Caki2 (cell line): Measurements from ENCODE around the gene TMEM233. TPM values are rescaled to one million over a fixed set of nuclear protein-coding genes. Genes with fewer than 3 reads are reported as not detected.
A peak's percentile ranks its signal among the peaks of the same experiment; 100 is the strongest.

Source experiments
- DNase-seq: peaks from one replicate; pipeline ENCODE4 v3.0.0-alpha.2; 2015; ENCODE audit warnings: low read depth
- in situ Hi-C: cut with HindIII; loops from 2 replicates; pipeline ENCODE4 v1.10.0; 2016; ENCODE audit warnings: low sequenced_read_pairs, low pct_unique_long_range_greater_than_20kb, mixed read lengths
- total RNA-seq: library from RNA; depleted of rRNA; stranded (reverse); fragments of >200 nt; shearing (Covaris generic); gene quantifications from 2 replicates; pipeline ENCODE4 v1.2.3, GENCODE V29; 2014; ENCODE audit warnings: low replicate concordance

The TMEM233 gene
- total RNA-seq, 1 experiment from 2014 or later: not detected

DNA sequence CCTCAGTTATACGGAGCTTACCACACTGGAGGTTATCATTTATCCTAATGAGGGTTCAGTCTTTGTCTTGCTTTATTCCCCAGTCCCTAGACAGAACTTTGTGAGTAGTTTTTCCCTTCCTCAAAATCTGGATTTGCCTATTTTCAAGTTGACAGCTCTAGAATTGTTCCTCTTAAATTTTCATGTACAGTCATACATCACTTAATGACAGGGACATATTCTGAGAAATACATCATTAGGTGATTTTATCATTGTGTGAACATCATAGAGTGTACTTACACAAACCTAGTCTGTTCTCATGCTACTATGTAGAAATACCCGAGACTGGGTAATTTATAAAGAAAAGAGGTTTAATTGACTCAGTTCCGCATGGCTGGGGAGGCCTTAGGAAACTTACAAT, 77.5 kb downstream of the TMEM233 start:
- DNase-seq: no peak
- in situ Hi-C loops: no loop called here

- in situ Hi-C loops: no loop called here
- DNase-seq: no peak
These were observed 78.6 kb downstream of the TMEM233 start for GRCh38 chr12:119672194-119672593.

DNA sequence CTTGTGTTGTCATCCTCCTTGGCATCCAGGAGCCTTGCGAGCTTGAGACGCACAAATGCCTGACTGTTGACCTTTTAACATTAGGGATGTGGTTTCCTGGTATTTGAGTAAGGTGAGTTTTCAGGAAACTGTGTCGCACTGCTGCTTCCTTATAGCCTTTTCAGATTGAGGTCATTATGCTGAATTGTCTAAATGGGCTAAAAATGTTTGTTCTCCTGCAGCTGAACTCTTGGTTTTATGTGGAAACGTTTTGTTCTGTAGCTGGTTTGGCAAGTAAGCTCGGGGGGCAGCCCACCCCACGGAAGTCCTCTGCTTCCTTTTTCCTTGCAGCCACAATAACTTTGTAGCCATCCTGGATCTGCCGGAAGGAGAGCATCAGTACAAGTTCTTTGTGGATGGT, 80.1 kb downstream of the TMEM233 start:
- in situ Hi-C loops: no loop called here
- DNase-seq: peak; percentile 62

GRCh38 chr12:119674560-119674959, 81.0 kb downstream of the TMEM233 start:
- in situ Hi-C loops: no loop called here
- no peak for DNase-seq

DNA sequence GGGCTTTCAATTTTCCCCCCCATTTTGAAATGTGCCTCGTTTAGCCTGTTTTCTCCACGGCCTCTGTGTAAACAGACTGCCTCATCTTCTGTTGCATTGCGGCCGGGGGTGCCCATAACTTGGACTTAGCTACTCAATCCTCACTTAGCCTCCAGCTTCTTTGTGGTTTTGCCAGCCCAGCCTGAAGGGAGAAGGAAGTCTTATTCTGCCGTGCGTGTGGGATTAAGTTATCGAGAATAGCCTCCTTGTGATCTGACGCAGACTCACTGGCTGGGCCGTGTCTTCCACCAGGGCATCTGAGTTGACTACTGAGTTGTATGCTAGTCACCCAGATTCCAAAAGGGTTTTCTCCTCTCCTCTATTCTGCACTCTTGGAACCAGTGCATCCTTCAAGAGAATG, 82.4 kb downstream of the TMEM233 start:
- no peak for DNase-seq
- in situ Hi-C loops: no loop called here

GRCh38 chr12:119676573-119676972, 83.0 kb downstream of the TMEM233 start:
- no peak for DNase-seq
- in situ Hi-C loops: no loop called here

DNA sequence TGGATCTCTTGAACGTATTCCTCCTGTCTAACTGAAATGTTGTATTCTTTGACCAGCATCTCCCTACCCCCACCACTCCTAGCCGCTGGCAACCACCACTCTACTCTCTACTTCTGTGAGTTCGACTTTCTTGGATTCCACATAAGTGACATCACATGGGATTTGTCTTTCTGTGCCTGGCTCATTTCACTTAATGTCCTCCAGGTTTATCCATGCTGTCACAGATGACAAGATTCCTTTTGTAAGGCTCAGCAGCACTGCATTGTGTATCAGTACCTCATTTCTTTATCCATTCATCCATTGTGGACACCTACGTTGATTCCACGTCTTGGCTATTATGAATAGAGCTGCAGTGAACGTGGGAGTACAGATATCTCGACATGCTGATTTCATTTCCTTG, 84.9 kb downstream of the TMEM233 start:
- in situ Hi-C loops: no loop called here
- DNase-seq: peak; percentile 39

DNA sequence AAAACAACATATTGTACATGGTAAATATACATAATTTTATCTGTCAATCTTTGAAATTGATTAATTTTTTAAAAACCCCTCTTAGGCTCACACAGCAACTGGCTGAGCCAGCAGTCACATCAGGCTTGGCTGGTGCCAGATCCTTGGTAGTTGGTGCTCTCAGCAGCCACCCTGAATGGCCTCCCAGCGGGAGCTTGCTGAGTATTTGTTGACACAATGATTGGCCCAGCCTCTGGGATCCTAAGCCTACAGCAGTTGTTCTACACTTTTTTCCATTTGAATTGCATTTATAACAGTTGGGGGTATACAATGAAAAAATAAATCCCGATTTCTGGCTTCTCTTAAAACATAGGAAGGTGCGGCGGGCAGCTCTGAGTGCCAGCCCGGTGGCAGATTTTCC, 85.5 kb downstream of the TMEM233 start:
- in situ Hi-C loops: no loop called here
- DNase-seq: no peak

DNA sequence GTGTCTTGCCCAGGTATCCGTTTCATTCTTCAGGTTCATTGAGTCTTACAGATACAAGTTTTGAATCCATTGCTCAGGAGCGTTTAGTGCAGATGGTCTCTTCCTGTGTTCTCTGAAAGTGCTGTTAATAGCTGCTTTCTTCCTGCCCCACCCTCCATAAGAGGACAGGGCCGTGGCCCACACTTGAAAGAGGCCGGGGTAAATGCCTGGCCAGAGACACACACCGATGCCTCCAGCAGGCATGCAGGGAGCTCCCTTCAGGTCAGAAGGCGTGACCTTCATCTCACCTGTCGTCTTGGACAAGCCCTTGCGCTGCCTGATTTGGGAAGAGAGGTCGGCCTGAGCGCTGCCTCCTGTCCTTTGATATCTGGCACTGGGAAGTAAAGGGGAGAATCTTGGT, 85.9 kb downstream of the TMEM233 start:
- DNase-seq: no peak
- in situ Hi-C loops: no loop called here

- DNase-seq: peak; percentile 81
- in situ Hi-C loops: no loop called here
These were observed 87.5 kb downstream of the TMEM233 start for GRCh38 chr12:119681111-119681510.

DNA sequence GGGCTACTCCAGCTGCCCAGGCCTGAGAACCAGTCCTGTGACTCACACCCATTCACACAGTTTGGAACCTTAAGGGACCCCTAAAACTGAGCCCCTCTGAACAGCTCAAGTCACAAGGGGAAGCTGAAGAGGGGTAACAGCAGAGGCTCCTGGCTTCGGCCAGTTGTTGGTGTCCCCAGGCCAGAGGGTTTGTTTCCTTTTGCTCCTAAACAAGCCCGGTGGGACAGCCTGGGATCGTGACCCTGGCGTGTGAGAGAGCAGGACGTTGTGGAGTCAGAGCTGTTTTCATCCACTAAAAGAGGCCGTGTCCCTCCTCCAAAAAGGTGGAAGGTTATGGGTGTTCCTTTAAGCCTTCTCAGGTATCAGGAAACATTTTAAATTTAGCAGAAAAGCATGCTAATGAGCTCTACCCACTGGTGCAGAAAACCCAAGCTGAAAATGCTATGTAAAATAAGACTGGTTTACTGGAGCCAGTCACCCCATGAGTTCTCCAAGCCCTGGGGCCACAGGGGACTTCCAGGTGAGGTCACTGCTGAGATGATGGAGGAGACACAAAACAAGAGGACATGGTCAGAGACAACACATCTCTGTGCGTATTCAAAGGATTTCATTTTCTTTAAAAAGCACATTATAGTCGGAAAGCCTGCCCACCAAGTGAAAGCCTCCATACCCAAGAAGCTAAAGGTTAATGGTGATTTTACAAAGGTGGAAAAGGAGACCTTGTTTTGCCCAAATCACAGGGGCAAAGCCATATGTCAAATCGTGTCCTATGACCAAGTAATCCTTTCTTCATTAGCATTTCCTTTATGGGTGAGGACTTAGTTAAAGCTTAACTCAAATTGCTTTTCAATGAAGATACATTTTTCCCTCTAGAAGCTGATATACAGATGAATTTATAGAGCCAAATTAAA, 88.4 kb downstream of the TMEM233 start:
- in situ Hi-C loops: no loop called here
- DNase-seq: peak; percentile 92

DNA sequence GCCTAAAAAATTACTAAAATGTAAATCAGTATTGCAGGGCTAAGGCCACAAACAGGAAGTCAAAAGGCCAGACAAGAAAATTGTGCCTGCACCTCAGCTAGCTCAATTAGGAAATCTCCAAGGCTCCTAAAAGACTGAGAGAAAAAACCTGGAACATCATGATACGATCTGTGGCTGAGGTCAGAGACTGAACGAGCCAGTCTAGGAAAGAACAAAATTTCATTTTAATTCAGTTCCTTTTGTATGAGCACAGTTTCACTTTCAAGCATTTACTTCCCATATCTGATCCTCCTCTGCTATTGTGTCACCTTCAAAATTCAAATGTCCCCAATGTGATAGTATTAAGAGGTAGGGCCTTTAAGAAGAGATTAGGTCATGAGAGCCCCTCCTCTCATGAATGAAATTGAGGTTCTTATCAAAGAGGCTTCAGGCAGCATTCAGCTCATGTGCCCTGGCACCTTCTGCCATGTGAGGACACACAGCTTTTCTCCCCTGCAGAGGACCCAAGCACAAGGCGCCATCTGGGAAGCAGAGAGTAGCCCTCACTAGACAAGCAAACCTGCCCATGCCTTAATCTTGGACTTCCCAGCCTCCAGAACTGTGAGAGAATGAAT, 89.2 kb downstream of the TMEM233 start:
- DNase-seq: no peak
- in situ Hi-C loops: no loop called here

DNA sequence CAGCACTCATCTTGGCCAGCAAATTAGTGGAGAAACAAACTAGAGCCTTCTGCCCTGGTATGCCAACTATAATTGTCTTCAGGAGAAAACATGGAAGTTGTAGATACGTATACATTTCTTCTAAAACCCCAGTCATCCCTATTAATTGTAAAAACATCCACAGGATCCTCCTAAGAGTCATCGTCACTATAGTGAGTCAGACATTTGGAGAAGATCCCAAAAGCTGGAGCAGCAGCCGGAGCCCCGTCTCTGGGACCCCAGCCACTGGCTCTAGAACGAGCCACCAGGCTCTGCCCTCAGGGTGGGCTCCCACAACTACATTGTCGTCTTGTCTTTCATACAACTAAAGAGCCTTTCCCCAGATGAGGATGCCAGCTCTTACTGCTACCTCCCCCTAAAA, 89.8 kb downstream of the TMEM233 start:
- no peak for DNase-seq
- in situ Hi-C loops: no loop called here

GRCh38 chr12:119683816-119684215, 90.2 kb downstream of the TMEM233 start:
- DNase-seq: peak; percentile 66
- in situ Hi-C loops: no loop called here

GRCh38 chr12:119684711-119685369, 91.3 kb downstream of the TMEM233 start:
- in situ Hi-C loops: no loop called here
- peak; percentile 65 for DNase-seq

DNA sequence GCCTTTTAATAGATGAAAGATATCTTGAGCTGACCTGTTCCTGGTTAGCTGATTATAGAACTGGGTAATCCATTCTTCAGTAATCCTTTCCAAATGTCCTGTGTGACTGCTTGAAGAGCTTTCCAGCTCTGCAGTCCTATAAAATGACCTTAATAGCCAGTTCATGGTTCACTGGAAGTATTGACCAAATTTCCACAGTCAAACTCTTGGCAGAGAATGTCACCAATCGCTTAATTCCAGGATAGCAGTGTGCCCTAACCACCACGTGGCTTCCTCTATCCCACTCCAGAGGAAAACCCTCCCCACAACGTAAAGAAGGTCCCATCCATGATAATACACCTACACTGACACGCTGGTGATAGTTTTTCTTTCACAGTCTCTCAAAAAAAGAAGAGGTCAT, 91.8 kb downstream of the TMEM233 start:
- no peak for DNase-seq
- in situ Hi-C loops: no loop called here

- in situ Hi-C loops: no loop called here
- DNase-seq: no peak
These were observed 92.8 kb downstream of the TMEM233 start for GRCh38 chr12:119686355-119686754.

DNA sequence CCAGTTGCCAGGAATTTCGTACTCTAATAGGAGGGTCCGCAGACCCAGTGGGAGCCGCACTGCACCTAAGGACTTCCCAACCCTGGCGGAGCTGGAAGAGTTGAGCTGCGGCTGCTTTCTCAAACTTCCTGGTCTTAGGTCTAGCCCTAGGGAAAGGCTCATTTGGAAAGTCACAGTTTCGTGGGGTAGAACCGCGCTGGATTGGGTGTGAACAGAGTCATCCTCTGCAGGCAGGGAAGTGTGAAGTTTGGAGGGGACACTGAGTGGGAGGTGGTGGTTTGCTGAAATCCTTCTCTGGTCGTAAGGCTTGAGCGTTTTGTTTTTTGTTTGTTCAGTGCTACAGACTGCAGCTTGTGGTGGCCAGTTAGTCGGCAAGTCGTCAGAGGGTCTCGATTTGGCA, 93.2 kb downstream of the TMEM233 start:
- in situ Hi-C loops: no loop called here
- DNase-seq: no peak

- in situ Hi-C loops: no loop called here
- DNase-seq: no peak
These were observed 93.8 kb downstream of the TMEM233 start for GRCh38 chr12:119687406-119687805.
